IPS DF 6.9 (cell line): ENCODE measurements around the gene ENTREP3.

ENCODE experiments used
- DNase-seq: peaks from one replicate; pipeline ENCODE4 v3.0.0-alpha.2; 2013; ENCODE audit warnings: low read depth, low spot score
- H3K27ac ChIP-seq: one replicate; pipeline ENCODE4 v1.5.1; 2013; ENCODE audit warnings: low read length, control low read depth
- H3K27me3 ChIP-seq: 2 replicates; pipeline ENCODE4 v1.6.1; 2013; ENCODE audit warnings: mild to moderate bottlenecking, low read length; ENCODE audit not compliant: control insufficient read depth, insufficient read depth
- H3K36me3 ChIP-seq: 2 replicates; pipeline ENCODE4 v1.6.1; 2013; ENCODE audit warnings: low read length; ENCODE audit not compliant: control insufficient read depth, insufficient read depth
- H3K4me1 ChIP-seq: 2 replicates; pipeline ENCODE4 v1.6.1; 2013; ENCODE audit warnings: low read length; ENCODE audit not compliant: control insufficient read depth, insufficient read depth
- H3K4me3 ChIP-seq: 2 replicates; pipeline ENCODE4 v1.5.1; 2013; ENCODE audit warnings: mild to moderate bottlenecking, low read length
- H3K9me3 ChIP-seq: 2 replicates; pipeline ENCODE4 v1.6.1; 2013; ENCODE audit warnings: low read length, inconsistent platforms; ENCODE audit not compliant: control insufficient read depth, insufficient read depth
- WGBS: extraction: QIAGEN DNeasy Blood & Tissue Kit; methylation state at CpG from one replicate; pipeline ENCODE4 v1.1.7; 2013; ENCODE audit warnings: mixed read lengths, missing lambda C conversion rate; ENCODE audit not compliant: insufficient read length, insufficient coverage; 5-methylcytosine and 5-hydroxymethylcytosine counted together

Gene ENTREP3

DNA sequence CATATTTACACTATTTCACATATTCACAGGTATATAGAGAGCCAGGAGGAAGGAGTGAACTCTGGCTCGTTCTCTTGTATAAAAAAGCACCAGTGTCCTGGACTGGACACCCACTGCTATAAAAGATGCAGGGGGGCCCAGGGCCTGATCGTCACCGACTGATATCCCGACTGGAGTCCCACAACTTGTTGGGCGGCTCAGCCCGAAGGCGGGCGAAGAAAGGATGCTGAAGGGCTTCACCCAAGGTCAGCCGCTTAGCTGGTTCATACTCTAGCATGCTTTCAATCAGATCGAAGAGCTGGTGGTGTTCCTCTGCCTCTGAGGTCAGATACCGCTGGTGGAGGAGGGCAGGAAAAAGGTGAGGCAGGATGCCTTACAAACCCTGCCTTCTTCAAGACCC is 7.8 kb upstream of the ENTREP3 start:
- Histone ChIP-seq H3K36me3 (peaks cover 37% of the 10 kb centered on the region), H3K27ac (no peak overlapping the region), H3K4me3 (no peak overlapping the region), H3K9me3 (no peaks in the 10 kb centered on the region), H3K4me1 (0 out of 2 replicates have a peak, but pooled peaks cover 3% of the 10 kb centered on the region), H3K27me3 (no peaks in the 10 kb centered on the region)
- no CpG with 5 or more reads among the region's 11 CpGs for WGBS
- DNase-seq: no peak

DNA sequence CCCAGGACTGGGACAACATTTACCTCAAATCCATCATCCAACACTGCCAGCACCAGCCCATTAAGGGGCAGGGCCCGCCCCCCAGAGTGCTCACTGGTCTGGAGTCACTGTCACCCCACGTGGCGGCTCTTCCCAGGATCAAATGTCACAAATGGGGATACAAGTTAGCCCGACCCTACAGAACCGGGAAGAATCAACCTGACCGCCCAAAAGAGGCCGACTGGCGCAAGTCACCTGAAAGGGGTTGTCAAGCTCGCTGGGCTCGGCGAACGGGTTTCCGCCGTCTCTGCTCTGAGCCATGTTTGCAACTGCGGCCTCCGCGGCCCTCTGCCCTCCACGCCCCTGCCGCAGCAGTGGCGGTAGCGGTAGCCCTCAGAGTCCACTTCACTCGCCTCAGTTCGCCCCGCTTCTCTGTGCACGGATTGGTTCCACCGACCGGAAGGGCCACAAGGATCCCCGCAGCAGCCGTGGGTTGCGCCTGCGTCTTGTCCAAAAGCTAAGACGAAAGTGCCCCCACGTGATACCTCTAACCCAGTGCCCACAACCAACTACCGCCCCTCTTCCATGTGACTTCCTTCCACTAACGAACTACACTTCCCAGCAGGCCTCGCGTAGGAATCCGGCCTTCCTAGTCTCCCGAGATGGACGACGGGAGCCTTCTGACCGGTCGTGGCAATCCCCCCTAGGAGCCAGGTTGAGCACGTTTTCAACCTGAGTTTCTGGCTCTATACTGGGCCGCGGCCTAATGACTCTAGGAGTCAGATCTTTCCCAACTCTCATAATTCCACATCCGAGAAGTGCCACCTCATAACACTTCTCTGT is 6.8 kb upstream of the ENTREP3 start, which contains the start of gene SCAMP3:
TSS of gene SCAMP3 (minus strand) at position 509 of the 822 bp plus-strand sequence. CDS start at position 300, 209 bp downstream.
- Histone ChIP-seq H3K27ac (no peak within 1 kb of the TSS), H3K9me3 (no peaks in the 10 kb centered on the region), H3K4me1 (0 out of 2 replicates have a peak, but pooled peaks cover 3% of the 10 kb centered on the region), H3K27me3 (no peaks in the 10 kb centered on the region), H3K36me3 (peaks cover 28% of the 10 kb centered on the region), H3K4me3 (peak within 1 kb of the TSS; percentile 71)
- no CpG with 5 or more reads among the region's 47 CpGs for WGBS
- DNase-seq: peak; percentile 99

DNA sequence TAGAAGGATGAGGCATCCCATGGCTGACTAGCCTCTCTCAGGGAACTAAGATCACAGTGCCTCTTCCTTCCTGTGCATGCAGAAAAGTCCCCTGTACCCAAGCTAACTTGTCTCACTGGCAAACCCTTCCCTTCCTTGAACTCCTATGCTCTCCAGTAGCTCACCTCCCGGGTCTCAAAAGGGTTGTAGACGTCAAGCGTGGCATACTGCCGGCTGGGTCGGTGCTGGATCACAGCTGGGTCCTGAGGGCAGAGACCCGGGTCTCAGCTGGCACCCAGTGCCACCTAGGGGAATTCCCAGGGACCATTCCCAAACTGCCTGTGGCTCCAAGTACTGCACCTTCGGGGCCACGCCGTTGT is 6.2 kb upstream of the ENTREP3 start:
- H3K36me3 ChIP-seq: peaks cover 23% of the 10 kb centered on the region
- no peak for DNase-seq
- H3K4me1 ChIP-seq: 0 out of 2 replicates have a peak, but pooled peaks cover 3% of the 10 kb centered on the region
- no peak overlapping the region for H3K27ac ChIP-seq
- no peaks in the 10 kb centered on the region for H3K9me3 ChIP-seq
- WGBS: no CpG with 5 or more reads among the region's 9 CpGs
- H3K4me3 ChIP-seq: peak overlapping the region; percentile 71
- no peaks in the 10 kb centered on the region for H3K27me3 ChIP-seq

DNA sequence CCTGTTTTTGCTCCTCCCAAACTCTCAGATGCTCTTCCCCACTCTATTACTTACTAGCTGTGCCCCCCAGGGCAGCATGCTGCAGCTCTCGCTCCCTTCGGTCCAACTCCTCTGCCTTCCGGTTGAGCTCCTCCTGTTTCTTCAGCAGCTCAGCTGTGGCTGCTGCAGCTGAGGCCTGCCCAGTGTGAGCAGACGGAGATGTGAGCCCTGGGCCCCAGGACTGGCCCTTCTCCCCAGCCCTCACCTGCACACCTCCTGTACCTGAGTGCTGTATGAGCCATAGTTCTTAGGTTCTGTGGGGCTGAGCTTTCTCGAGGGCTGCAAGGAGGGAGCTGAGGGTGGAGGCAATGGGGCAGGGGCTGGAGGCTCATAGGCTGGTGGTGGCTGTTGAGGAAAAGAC is 5.0 kb upstream of the ENTREP3 start:
- no peak overlapping the region for H3K4me3 ChIP-seq
- no peaks in the 10 kb centered on the region for H3K9me3 ChIP-seq
- WGBS: no CpG with 5 or more reads among the region's 5 CpGs
- no peaks in the 10 kb centered on the region for H3K27me3 ChIP-seq
- no peak overlapping the region for H3K27ac ChIP-seq
- H3K4me1 ChIP-seq: 0 out of 2 replicates have a peak, but pooled peaks cover 3% of the 10 kb centered on the region
- H3K36me3 ChIP-seq: peaks cover 17% of the 10 kb centered on the region; the same call in 1 of the 2 replicates
- DNase-seq: no peak

DNA sequence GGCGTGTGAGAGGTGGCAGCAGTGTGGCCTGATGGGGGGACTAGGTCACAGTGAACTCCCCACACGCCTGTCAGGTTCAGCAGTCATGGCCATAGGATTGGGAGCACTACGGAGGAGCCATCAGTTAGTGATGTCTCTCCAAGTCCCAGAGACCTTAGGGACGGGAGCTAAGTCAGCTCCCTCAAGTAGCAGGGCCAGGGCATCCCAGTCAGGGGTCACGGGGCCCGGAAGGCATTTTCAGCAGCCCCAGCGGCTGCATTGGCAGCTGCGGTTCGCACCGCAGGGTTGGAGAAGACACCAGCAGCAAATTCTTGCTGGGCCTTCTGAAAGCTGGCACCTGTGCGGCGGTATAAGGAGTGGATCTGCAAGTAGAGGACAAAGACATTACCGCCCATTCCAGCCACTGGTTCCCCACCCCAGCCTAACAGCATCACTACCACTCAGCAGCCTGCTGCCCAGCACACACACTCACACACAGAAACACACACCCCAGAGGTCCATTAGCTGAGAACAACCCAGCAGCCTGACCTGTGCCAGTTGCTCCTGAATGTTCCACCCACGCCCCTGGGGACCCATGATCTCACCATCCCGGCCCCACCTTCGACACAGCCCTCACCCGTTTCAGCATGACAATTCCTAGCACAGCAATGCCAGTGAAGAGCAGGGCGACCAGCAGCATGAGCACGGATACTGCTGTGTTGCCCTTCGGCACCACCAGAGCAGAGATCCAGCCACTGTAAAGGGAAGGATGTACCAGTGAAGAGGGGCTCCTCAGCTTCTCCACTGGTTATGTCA is 972 bp upstream of the ENTREP3 start:
- Histone ChIP-seq H3K27ac (no peak overlapping the region), H3K36me3 (no peaks in the 10 kb centered on the region; the same call in 1 of the 2 replicates)

DNA sequence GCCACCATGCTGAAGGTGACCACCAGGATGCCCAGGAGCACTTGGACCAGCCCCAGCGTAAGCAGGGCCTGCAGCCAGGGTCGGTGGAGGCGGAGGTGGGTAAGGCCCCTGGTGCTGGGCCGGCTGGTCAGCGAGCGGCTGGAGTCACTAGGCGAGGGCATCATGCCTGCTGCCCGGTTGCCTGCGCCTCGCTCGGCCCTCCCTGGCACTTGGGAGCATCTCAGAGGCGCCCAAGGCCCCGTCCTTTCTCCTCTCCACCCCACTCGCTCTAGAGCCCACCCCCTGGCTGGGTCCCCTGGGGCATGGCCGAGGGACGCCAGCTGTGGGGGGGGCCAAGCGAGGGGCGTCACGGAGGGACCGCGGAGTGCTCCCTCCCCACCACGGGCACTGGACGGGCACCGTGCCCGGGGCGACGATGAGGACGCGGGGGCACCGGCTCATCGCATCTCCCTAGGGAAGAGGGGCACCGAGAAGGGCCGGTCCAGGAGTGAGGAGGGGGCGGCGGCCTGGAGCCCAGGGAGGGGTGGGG is 505 bp downstream of the ENTREP3 start:
- WGBS: no CpG with 5 or more reads among the region's 35 CpGs
- DNase-seq: no peak
- H3K27ac ChIP-seq: no peak overlapping the region
- H3K27me3 ChIP-seq: no peaks in the 10 kb centered on the region
- H3K4me1 ChIP-seq: peaks cover 7% of the 10 kb centered on the region
- H3K4me3 ChIP-seq: peak overlapping the region; percentile 65
- no peaks in the 10 kb centered on the region for H3K9me3 ChIP-seq
- H3K36me3 ChIP-seq: no peaks in the 10 kb centered on the region; the same call in 1 of the 2 replicates

More for the DNA sequence above, 972 bp upstream of the ENTREP3 start:
- H3K9me3 ChIP-seq: no peaks in the 10 kb centered on the region
- peak overlapping the region; percentile 65; the same call in 1 of the 2 replicates for H3K4me3 ChIP-seq
- no peaks in the 10 kb centered on the region for H3K27me3 ChIP-seq
- DNase-seq: no peak
- peaks cover 6% of the 10 kb centered on the region for H3K4me1 ChIP-seq
- WGBS: no CpG with 5 or more reads among the region's 20 CpGs

DNA sequence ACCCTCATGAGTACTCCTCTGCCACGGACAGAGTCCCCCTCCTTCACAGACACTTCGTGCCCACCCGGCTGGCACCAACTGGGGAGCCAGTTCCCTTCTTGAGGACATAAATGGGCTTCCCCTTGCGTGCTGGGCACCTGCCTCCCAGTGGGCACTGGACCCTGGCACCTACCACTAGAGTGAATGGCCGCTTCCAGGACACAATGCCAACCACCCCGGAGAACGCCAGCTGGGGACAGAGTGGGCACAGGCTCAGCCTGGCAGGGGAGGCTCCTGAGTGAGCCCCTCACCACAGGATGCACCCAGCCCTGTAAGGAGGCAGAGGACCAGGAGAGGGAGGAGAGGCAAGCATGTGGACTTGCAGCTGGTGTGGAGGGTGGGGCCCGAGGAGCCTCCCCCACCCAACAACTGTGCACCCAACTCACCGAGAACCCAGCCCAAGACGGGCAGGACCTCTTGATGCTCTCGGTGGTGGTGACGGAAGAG is 1.0 kb downstream of the ENTREP3 start:
- H3K4me3 ChIP-seq: peak overlapping the region; percentile 65; the same call in 1 of the 2 replicates
- no peaks in the 10 kb centered on the region for H3K27me3 ChIP-seq
- H3K36me3 ChIP-seq: no peaks in the 10 kb centered on the region; the same call in 1 of the 2 replicates
- peaks cover 7% of the 10 kb centered on the region for H3K4me1 ChIP-seq
- WGBS: no CpG with 5 or more reads among the region's 12 CpGs
- no peak for DNase-seq
- H3K27ac ChIP-seq: no peak overlapping the region
- H3K9me3 ChIP-seq: no peaks in the 10 kb centered on the region

DNA sequence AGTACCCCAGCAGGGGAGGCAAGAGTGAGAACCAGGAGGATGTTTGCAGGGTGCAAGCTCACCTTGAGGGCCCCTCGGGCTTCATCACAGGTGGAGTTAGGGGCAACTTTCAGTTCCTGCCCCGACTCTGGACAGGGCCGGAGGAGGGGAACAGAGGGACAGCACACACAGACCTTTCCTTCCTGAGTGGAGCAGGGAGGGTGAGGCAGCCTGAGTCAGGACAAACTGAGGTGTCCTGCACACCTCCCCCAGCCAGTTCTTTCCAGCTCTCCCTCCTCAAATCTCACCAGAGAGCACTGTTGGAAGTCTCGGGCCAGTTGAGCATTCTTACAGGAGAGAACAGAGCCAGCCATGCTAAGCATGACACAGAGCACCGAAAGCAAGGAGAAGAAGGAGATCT is 1.5 kb downstream of the ENTREP3 start:
- DNase-seq: no peak
- Histone ChIP-seq H3K4me1 (peaks cover 7% of the 10 kb centered on the region), H3K4me3 (no peak overlapping the region), H3K27me3 (no peaks in the 10 kb centered on the region), H3K36me3 (no peaks in the 10 kb centered on the region; the same call in 1 of the 2 replicates), H3K9me3 (no peaks in the 10 kb centered on the region), H3K27ac (no peak overlapping the region)
- WGBS: no CpG with 5 or more reads among the region's 5 CpGs

DNA sequence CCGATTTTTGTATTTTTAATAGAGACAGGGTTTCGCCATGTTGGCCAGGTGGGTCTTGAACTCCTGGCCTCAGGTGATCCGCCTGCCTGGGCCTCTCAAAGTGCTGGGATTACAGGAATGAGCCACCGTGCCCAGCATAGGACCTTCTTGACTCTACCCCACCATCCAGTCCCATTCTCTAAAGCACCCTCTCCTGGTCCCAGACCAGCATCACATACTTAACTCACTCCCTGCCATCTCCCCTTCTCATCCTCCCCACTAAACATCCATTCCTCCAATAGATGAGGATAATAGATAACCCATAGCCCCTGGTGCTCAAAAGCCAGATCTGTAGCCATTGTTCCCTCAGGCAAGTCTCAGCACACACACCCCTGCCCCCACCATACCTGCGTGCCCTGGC is 2.1 kb downstream of the ENTREP3 start:
- H3K4me1 ChIP-seq: peaks cover 7% of the 10 kb centered on the region
- H3K36me3 ChIP-seq: no peaks in the 10 kb centered on the region; the same call in none of the 2 replicates
- H3K27ac ChIP-seq: no peak overlapping the region
- DNase-seq: no peak
- H3K4me3 ChIP-seq: no peak overlapping the region
- WGBS: no CpG with 5 or more reads among the region's 5 CpGs
- H3K27me3 ChIP-seq: no peaks in the 10 kb centered on the region
- H3K9me3 ChIP-seq: no peaks in the 10 kb centered on the region

DNA sequence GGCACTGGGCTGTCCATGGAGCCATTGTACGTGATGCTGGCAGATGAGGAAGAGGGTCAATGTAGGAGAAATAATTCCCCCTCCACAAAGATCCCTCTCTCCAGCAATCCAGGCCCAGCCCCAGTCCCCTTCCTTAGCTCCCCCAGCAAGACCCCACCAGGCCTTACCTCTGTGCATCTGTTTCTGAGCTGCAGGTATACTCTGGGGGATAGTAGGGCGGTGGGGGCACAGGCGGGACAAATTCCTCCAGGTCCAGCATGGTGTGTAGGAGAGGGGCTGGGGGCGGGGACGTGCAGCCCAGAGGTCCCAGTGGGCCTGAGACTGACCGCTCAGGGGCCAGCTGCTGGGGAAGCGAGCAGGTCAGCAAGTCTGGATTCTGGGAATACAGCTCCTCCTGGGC is 3.7 kb downstream of the ENTREP3 start:
- H3K4me1 ChIP-seq: peaks cover 7% of the 10 kb centered on the region
- H3K36me3 ChIP-seq: peaks cover 4% of the 10 kb centered on the region
- no peaks in the 10 kb centered on the region for H3K9me3 ChIP-seq
- no peak for DNase-seq
- no peak overlapping the region for H3K4me3 ChIP-seq
- no CpG with 5 or more reads among the region's 7 CpGs for WGBS
- no peak overlapping the region for H3K27ac ChIP-seq
- no peaks in the 10 kb centered on the region for H3K27me3 ChIP-seq
